EH (cell line): ENCODE data around the gene BMP4.

ENCODE experiments used
- DNase-seq: peaks from one replicate; pipeline ENCODE4 v3.0.0-alpha.2; 2015; ENCODE audit warnings: low read depth

The BMP4 gene

DNA sequence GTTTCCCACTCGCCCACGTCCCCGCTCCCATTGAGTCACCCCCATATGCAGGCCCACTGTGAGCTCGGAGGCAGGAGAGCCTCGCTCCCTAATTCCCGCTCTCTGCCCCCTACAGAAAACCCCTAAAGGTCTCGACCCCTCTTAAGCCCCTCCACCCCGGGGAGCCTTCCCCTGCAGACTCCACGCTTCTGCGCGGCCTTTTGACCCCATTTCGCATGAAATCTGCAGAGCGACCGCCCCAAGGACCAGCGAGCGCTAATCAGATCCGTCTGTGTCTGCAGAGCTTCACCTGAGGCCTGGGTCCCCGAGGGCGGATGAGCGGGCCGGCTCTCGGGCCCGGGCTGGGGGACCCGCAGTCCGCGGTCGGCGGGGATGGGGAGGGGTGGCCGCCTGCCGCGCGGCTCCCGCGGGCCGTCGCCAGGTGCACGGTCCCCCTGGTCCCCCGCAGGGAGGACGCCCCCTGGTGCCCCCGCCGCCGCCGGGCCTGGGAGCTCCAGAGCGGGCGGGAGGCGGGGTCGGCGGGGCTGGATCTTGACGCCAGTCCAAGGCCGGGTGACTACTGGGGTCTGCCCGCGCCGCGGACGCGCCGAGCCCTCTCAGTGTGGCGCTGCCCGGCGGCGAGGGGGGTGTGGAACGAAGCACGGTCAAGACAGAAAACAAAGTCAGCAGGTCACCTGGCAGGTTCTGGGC, 10.1 kb downstream of the BMP4 start:
- DNase-seq = no peak

DNA sequence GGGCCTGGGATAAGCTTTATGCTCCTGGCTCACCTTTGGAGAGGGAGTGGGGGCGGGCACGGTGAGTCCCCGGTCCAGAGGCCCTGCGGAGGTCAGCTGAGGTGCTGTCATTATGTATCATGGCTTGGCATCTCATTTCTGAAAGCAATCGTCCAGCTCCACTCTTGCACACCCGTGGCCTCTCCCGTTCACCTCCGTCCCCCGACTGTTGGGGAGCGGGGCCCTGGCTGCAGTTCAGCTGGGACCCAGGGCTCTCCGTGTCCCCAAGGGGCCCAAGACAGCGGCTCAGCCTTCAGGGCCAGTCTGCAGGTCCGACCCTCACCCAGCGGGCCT, 10.6 kb downstream of the BMP4 start:
- DNase-seq = no peak

DNA sequence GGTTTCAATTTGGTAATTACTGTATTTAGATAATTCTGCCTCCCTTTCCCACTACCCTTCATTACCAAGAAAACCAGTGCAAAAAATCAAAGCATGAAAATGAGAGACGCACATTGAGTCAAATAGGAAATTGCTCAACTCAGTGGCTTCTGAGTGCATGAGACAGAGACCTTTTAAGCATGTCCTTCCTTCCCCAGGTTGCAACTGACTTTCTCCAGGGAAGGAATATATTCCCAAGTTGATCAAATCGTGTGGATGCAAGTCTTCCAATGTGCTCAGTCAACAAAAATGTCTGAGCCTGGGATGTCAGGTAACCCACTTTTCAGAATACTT, 12.9 kb downstream of the BMP4 start:
- DNase-seq = no peak

DNA sequence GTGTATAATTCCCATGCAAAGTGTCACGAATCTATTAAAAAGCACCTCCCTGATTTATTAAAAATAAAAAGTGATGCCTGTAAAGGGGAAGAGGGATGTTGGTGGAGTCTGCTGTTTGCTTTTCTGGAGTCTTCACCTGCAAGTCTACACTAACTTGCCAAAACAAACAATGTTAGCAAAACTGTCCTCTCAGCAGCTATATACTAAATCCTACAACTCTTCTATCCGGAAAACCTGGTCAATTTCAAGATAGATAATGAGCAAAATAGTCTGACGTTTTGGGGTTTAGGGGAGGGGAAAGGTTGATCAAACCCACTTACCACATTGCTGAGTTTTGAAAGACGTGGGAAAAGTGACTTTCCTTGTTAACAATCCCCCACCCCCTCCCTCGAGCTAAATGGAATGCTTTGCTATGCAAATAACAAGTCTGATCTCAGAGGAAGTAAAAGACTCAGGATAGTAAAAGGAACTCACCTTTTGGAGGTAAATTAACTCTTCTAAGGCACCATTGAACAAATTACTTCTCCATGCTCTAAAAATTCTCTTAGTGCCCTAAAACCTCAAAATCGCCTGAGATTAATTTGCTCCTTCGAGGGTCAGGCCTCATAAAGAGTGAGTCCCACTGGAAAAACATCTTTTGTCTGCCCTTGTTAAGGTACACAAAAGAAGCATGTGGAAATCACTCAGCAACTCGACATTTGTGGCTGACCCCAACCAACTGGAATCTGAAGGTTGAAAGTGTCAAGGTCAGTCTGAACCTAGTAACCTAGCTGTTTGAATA, 13.5 kb downstream of the BMP4 start:
- no peak for DNase-seq

DNA sequence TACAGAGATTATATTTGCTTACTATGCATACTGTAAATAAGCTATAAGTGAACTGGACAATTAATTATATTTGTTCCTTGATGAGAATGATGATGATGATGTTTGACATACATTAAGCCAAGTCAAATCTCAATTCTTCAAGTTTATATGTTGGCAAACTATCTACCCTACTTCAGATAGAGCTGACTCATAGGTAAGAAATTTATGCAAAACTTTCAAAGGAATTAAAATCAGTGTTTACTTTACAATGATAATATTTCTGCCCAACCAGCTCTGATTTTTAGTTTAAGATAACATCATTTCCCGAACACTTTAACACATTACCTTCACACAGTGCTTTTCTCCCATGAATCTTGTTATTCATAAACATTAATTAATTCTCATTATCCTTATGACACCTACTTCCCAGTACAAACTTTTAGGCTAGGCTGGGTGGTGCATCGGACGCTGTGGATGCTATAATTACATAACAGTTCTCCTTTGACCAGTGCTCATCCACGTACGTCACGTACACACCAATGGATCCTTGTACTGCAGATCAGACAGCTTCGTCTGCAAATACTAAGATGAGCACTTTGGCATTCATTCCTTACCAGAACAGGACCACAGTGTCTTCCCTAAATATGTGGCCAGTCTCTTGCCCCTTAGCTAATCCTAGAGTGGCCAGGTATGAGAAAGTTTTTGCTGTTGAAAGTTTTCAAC, 18.3 kb downstream of the BMP4 start:
- peak; percentile 24 for DNase-seq

DNA sequence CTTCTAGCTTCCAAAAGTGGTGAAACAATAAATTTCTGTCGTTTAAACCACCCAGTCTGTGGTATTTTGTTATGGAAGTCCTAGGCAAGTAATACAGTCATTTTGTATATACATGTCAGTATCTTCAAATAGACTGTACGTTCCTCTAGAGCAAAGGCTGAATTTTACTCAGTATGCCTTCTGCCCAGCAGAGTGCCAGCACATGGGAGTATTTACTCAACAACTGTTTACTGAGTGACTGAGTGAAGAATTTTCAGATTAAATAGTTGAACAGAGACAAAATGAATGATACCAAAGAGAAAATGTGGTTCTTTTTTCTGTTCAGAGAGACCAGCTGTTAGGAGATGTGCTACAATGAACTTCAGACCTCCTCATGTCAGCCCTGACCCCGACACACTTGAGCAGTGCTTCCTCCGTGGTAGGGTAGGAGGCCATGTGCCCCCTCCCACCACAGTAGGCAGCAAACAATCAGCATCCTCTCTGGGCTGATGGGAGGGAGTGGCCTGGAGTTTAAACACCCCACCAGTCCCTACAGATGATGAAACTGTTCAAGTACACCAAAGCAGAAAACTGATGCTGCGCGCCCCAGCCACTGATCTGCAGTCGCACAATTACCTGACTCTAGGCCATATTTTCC, 21.7 kb downstream of the BMP4 start:
- DNase-seq = no peak

DNA sequence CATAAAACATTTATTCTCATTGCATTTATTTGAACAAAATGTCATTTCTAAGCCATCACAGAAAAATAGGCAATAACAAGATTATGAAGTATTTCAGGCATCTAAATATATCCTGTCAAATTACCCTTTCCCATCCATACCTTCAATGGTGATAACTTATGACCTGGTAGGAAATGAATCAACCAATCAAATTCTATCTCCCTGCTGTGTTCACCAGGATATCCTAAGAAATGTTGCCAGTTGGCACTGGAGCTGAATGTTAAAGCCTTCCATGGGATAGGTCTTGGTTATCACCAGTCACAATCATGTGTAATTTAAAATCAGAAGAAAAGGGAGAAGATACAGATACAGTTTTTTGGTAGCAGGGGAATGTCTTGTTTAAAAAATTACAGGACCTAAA, 23.7 kb downstream of the BMP4 start:
- DNase-seq = no peak

DNA sequence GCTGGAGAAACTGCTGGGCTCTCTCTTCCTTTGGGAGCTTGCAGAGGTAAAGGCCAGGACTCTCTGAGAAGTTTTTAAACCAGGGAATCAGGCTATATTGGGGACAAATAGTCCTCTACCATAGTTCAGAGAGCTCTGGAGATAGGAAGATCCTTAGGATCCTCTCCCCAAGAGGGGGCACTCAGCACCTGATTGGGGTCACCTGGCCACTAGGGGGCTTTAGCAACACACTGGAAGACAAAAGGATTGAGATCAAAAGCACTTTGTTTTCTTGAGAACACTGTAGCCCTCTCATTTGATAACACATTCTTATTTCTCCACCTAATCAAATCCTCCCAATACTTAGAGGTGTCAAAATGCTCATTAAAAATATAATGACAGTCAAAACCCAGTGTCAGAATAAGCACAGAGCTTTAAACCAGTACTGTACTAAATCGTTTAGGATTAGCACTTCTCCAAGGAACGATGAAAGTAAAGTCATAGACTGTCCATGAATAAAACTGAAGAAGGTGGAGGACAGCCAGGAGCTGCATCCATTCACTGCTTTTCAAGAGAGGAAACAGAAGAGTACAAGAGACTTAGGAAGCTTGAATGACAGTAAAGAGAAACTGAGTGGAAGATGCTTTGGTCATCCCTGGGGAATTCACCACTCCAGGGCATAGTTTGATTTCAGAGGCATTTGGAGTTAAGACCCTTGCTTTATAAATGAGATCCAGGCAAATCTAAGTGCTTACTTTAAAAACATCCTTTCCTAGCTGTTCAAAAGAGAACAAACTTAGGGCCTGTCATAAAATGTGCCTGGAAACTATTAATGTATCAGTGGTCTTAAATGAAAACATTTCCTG, 26.5 kb downstream of the BMP4 start:
- peak; percentile 49 for DNase-seq

DNA sequence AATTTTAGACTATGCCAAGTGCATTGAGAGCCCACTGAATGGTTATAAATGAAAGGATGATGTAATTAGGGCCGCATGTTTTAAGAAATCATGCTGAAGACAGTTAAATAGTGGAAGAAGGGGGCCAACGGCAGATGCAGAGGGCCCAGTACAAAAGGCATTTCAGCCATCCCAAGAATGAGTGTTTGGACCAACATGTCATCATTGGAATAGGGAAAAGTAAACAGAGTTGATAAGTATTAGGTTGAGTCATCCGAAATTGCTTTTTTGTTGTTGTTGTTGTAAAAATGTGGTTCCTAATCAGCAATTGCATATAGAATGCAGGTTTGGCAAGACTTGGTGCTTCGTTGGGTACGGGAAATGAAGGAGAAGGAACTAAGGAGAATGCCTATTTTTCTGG, 29.5 kb downstream of the BMP4 start:
- DNase-seq = peak; percentile 86

DNA sequence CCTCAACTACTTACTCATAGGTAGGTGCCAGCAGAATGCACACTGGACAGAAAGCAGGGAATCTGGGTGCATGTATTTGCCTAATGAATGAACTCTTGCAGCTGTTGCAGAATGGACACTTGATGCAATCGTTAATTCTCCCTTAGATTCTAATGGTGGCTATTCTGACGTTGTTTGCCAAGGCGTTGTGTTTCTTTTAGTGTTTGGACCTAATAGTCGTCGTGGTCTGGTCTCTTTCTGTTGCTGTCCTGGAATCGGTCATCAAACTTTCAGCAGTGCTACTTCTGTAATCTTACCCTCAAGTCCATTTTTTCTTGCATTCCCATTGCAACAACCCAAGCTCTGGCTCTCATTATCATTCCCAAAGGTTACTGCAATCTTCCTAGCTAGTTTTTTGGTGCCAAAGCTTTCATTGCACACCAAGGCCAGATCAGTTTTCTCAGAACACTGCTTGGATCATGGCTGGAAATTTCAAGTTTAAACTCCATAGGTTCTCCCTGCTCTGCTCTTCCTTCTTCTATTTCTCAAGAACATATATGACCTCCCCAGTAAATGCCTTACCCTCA, 31.3 kb downstream of the BMP4 start:
- DNase-seq = peak; percentile 66

DNA sequence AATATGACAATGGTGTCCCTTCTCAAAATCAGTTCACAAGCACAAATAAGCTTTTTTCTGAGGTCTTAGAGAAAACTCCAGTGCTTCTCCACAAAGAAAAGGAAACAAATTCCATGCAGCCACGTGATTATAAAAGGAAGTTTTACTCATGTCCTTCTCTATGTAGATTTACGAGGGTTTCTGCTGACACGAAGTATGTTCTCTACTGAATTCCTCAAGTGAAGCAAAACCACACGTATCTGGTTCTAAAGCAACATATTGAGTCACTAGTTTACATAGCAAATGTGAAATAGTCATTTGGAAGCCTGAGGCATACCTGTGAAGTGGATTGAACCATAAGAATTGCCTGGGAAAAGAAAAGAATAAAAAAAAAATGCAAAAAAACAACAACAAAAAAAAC, 31.9 kb downstream of the BMP4 start:
- DNase-seq = peak; percentile 95

DNA sequence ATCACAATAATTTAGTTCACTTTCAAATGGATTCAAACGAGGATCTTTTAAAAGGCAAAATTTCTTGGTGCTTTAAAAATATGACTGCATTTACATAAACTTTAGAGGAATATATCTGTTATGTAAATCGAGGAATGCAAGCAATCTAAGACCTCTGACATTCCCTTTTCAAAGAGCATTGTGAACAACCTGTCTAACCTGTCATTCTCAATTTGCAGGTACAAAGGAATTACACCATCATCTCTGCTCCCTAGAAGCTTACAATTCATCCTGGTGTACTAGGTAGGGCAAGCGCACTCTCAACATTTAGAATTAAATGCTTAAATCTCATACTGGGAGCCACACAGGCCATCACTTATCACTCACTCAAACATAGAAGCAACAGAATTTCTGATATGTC, 35.6 kb downstream of the BMP4 start:
- DNase-seq = no peak

DNA sequence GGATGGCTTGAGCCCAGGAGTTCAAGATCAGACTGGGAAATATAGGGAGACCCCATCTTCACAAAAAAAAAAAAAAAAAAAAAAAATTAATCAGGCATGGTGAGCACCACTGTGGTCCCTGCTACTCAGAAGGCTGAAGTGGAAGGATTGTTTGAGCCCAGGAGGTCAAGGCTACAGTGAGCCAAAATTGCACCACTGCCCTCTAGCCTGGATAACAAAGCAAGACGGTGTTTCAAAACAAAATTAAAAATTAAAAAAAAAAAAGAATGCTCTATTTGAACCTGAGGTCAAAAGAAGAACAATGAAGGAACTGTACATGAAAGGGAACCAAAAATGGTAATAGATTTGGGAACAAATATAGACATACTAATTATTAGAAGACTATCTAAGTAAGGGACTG, 40.4 kb downstream of the BMP4 start:
- DNase-seq = no peak

DNA sequence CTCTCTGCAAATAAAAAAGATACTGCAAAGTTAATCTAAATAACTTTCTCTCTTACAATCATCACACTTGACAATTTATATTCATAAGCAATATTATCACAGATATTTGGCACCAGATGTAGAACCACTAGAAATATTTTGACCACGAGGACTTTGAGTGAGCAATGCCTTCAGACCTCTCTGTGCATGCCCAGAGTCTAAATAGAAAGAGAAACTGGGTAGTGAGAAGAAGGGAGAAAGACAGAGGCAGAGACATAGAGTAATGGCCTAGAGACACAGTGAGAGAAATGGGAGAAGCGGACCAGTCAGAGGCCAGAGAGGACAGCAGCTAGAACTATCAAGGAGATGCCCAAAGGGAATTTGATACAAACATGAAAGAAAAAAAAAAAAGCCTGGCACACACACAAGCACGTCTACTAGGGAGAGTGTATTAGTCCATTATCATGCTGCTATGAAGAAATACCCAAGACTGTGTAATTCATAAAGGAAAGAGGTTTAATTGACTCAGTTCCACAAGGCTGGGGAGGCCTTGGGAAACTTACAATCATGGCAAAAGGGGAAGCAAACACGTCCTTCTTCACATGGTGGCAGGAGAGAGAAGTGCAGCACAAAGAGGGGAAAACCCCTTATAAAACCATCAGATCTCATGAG, 41.1 kb downstream of the BMP4 start:
- DNase-seq = peak; percentile 9

DNA sequence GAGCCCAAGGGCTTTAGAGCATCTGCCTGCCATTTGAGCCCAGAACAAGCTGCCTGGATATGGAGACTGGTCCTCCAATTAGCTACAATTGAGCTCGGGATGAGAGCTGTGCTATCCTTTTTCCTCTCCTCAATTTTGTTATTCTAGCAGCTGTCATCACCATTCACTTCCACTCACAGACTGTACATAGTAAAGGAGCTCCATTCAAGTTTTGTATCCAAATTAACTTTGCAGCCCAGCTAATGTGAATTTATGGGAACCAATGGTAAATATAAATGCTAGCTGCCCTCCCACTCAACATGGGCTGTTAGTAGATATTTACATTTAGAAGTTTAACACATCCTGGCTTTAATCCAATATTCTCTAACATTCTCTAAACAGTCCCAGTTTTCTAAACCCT, 44.6 kb downstream of the BMP4 start:
- DNase-seq = no peak

DNA sequence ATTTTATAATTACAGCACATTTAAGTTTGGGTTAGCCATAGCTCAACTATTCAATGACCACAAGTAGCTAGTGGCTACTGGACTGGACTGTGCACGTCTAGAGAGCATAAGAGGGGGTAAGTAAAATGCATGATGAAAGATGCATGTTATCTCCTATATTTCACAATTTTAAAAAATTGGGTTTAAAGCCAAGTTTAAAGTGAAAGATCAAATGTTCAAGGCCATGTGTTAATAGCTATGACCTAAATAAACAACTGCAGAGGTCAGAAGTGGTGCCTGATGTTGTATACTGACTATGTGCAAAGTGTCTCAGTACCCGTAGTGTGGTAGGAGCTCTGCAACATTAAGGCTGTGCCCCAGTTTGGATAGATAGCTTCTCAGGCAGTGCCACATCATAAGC, 48.2 kb downstream of the BMP4 start:
- DNase-seq = no peak

DNA sequence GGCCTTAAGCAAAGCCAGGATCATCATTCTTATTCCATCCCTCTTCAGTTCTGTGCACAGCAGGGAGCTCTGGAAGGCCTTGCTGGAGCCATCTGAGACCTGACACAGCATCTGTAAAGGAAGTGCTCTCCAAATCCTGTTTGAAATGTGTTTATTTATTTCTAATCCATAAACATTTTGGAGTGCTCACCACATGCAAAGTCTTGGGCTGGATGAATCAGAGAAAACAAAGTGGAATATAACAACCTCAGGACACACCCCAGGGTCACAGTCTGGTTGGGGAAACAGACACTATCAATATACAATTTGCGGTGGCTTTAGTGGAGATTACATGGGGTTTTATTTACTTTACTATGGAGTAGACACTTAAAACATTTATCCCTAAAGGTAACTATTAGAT, 54.3 kb downstream of the BMP4 start:
- no peak for DNase-seq

DNA sequence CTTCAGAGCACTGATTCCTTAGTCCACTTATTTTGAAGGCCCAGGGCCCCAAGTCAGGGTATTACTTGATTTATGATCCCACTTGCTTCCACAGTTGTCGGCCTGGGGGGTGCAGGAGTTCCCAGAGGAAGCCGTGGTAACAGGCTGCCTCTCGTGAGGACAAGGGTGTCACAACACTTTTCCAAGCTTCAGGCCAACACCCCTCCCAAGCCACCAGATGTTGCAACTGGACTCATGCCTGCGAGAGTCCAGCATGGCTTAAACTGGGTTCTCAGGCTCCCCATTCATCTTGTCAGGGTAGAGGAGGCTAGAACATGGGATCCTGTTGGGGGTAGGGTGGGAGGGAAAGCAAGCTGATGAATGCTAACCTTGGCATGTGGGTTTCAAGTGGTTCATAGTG, 56.1 kb downstream of the BMP4 start:
- peak; percentile 57 for DNase-seq
